HG03159 (cell line): ENCODE data around the gene CDC42SE2.
A peak's percentile ranks its signal among the peaks of the same experiment; 100 is the strongest.
"Not testable (repeated sequence)": the region's sequence is repeated elsewhere in the genome, so short reads cannot be mapped to it uniquely, and the experiment has no call there.

Source experiments
- ATAC-seq: cut with Tn5 transposase; IDR thresholded peaks from one replicate; pipeline ENCODE4 v1.9.1; 2021; ENCODE audit warnings: mild to moderate bottlenecking, moderate library complexity; ENCODE audit not compliant: unreplicated experiment

CDC42SE2 gene

GRCh38 chr5:131277447-131277846 is 13.6 kb downstream of the CDC42SE2 start:
- no peak for ATAC-seq

DNA sequence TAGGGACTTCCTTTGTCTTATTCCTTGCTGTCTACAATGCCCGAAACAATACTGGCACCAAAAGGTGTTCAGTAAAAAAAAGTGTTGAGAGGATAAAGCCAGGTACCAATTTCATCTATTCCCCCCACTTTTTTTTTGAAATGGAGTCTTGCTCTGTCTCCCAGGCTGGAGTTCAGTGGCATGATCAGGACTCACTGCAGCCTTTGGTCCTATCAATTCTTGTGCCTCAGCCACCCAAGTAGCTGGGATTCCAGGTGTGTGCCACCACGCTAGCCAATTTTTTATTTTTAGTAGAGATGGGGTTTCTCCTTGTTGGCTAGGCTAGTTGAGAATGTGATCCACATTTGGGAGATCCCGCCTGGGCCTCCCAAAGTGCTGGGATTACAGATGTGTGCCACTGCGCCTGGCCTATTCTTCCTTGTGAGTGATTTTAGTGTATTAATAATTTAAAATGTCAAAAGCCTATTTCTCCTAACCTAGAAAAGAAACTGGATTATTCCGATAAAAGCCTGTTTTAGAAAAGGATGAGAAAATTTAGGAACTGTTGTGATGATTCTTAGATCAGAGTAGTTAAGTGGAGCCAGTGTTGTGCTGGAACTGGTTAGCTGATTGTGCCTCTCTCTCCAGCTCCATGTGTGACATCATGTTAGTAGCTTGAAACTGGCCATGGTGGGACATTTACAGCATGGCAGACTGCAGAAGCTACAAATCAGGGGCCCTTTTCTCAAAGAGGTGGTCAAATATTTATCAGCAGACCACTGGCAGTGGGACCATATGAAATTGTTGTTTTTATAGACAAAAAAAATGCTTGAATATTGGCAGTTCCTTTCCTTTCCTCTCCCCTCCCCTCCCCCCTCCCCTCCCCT is 14.3 kb downstream of the CDC42SE2 start:
- no peak for ATAC-seq

DNA sequence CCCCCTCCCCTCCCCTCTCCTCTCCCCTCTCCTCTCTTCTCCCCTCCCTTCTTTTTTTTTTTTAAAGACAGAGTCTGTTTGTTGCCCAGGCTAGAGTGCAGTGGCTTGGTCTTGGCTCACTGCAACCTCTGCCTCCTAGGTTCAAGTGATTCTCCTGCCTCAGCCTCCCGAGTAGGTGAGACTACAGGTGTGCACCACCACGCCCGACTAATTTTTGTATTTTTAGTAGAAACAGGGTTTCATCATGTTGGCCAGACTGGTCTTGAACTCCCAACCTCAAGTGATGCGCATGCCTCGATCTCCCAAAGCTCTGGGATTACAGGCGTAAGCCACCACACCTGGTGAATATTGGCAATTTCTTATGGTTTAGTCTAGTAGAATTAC is 14.9 kb downstream of the CDC42SE2 start:
- ATAC-seq, result not testable (repeated sequence)

GRCh38 chr5:131279204-131279603 is 15.4 kb downstream of the CDC42SE2 start:
- no peak for ATAC-seq

- ATAC-seq, result no peak
Measured at GRCh38 chr5:131280417-131280816, 16.6 kb downstream of the CDC42SE2 start.

DNA sequence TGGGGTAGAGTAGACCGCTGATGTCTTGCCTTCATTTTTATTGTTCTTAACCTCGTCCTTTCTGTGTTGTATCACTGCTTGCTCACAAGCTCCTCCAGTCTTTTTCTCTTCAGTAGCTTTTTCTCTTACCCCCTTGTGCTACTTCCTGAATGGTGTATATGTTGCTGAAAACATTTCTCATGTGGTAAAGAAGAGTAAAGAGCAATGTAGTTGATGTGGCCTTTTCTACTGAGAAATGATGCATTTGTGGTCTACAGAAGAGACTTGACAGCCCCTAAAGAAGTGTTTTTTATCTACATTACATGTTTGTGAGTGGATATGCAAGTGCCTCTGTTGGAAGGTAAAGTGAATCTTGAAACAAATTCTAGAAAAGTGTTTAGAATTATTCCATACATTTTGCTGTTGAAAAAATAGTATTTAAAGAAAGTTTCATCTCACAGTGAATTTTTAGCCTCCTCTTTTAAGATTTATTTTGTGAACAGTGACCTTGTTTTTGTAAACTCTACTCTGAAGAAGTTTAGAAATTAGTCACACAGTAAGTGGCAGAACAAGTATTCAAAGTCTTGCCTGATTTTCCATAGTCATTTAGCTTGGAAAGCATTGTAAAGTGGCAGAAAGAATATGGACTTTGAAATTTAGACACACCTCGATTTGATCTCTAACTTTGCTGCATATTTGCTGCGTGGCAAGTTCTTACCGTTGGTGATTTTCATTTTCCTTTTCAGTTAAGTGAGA is 17.4 kb downstream of the CDC42SE2 start:
- peak; percentile 32 for ATAC-seq

- no peak for ATAC-seq
Measured at GRCh38 chr5:131281868-131282234, 18.0 kb downstream of the CDC42SE2 start.

DNA sequence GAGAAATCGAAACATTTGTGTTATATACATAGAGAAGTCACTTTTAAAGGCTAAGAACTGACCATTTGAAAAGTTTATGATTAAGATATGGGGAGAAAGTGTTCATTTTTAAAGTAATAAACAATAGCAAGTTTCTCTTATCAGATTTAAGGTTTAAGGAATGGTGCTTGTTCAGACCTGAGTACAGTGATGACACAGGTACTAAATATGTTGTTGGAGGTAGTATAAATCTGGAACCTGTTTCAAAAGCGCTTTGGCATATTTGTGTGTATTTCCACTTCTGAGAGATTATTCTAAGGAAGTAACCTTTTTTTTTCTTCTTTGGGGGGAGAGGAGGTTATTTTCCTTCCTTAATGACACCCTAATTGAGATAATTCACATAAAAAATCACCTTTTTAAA is 18.4 kb downstream of the CDC42SE2 start:
- ATAC-seq, result no peak

GRCh38 chr5:131285703-131286399 is 22.0 kb downstream of the CDC42SE2 start:
- ATAC-seq, result peak; percentile 44

GRCh38 chr5:131286400-131286715 is 22.5 kb downstream of the CDC42SE2 start:
- no peak for ATAC-seq

GRCh38 chr5:131288328-131288727 is 24.5 kb downstream of the CDC42SE2 start:
- ATAC-seq, result no peak

DNA sequence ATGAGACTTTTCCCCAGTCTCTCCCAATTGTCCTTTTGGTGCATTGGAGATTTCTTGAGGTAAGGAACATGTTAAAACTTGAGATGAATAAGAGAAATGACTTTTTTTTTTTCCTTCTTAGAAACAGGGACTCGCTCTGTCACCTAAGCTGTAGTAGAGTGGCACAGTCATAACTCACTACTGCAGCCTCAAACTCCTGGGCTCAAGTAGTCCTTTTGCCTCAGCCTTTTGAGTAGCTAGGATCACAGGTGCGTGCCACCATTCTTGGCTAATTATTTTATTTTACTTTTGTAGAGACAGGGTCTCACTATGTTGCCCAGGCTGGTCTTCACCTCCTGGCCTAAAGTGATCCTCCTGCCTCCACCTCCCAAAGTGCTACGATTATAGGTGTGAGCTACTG is 25.9 kb downstream of the CDC42SE2 start:
- ATAC-seq, result peak; percentile 34

GRCh38 chr5:131296213-131296672 is 32.4 kb downstream of the CDC42SE2 start:
- ATAC-seq, result no peak

DNA sequence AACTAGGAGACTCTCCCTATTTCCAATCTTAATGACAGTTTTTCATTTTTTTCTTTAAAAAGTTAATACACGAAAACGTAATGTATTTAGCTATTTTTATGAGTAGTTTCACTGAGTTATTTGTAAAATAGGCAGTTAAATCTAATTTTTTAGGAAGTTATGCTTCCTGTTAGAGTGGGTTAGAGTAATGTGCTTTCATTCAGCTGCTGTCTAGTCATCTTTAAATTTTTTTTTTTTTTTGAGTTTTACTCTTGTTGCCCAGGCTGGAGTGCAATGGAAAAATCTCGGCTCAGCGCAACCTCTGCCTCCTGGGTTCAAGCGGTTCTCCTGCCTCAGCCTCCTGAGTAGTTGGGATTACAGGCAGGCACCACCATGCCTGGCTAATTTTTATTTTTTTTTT is 34.0 kb downstream of the CDC42SE2 start:
- no peak for ATAC-seq

- ATAC-seq, result no peak
Measured at GRCh38 chr5:131299465-131299864, 35.6 kb downstream of the CDC42SE2 start.

- ATAC-seq, result no peak
Measured at GRCh38 chr5:131302506-131302905, 38.7 kb downstream of the CDC42SE2 start.

DNA sequence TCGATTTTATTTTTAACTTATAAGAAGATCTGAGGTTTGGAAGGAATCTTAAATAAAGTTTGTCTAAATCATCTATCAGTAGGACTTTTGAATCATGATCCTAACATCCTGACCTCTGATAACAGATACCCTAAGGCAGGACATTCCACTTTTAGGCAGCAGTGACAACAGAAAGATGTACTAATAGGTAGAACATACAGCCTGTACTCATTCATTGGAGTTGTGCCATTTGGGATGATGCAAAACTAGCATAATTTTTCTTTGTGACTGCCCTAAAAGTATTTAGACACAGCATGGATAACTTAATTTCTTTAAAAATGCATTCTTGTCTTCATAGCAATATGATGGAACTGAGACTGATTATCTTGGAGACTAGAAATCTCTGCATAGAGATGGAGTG is 39.7 kb downstream of the CDC42SE2 start:
- no peak for ATAC-seq

DNA sequence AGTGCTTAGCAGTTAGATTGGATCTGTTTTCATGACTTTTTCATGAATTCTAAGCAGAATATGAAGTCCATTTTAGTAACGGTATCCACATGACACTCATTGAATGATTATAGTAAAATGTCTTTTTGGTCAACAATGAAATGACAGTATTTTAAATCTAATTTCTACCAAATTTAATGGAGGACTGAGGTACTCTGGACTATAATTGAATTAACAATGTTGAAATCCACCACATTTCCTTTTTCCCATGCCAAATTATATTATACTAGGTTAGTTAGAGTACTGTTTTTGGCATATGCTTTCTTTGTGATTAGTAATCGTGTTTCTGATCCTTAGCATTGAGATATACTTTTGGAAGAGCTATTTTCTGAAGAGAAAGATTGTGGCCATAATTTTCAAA is 40.6 kb downstream of the CDC42SE2 start:
- ATAC-seq, result no peak

GRCh38 chr5:131305138-131305689 is 41.4 kb downstream of the CDC42SE2 start:
- no peak for ATAC-seq

DNA sequence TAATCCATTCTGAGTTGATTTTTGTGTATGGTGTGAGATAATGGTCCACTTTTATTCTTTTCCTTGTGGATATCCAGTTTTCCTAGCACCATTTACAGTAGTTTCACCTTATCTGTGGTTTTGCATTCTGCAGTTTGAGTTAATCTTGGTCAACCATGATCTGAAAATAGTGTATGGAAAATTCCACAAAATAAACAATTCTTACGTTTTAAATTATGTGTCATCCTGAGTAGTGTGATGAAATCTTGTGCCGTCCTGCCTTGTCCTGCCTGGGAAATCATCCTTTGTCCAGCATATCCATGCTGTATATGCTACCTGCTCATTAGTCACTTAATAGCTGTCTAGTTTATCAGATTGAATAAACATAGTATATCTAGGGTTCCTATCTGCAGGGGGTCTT is 42.1 kb downstream of the CDC42SE2 start:
- ATAC-seq, result no peak

DNA sequence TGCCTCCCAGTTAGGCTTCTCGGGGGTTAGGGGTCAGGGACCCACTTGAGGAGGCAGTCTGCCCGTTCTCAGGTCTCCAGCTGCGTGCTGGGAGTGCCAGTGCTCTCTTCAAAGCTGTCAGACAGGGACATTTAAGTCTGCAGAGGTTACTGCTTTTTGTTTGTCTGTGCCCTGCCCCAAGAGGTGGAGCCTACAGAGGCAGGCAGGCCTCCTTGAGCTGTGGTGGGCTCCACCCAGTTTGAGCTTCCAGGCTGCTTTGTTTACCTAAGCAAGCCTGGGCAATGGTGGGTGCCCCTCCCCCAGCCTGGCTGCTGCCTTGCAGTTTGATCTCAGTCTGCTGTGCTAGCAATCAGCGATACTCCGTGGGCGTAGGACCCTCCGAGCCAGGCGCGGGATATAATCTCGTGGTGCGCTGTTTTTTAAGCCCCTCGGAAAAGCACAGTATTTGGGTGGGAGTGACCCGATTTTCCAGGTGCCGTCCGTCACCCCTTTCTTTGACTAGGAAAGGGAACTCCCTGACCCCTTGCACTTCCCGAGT is 48.5 kb downstream of the CDC42SE2 start:
- not testable (repeated sequence) for ATAC-seq
